Neuron (in vitro differentiated cells): ENCODE measurements around the gene ZNF185.
A peak's percentile ranks its signal among the peaks of the same experiment; 100 is the strongest.

Source experiments
- H2AFZ ChIP-seq: one replicate; pipeline ENCODE4 v1.6.1; 2013; ENCODE audit warnings: low read depth, mild to moderate bottlenecking, inconsistent platforms, low read length, moderate library complexity
- H3K27me3 ChIP-seq: one replicate; pipeline ENCODE4 v1.6.1; 2013; ENCODE audit warnings: low read length; ENCODE audit not compliant: insufficient read depth
- H3K36me3 ChIP-seq: one replicate; pipeline ENCODE4 v1.6.1; 2013; ENCODE audit warnings: low read length; ENCODE audit not compliant: insufficient read depth
- H3K4me1 ChIP-seq: one replicate; pipeline ENCODE4 v1.6.1; 2013; ENCODE audit warnings: low read length; ENCODE audit not compliant: insufficient read depth
- H3K4me3 ChIP-seq: 2 replicates; pipeline ENCODE4 v1.5.1; 2013; ENCODE audit warnings: mild to moderate bottlenecking, low read length, moderate library complexity
- H3K9me3 ChIP-seq: one replicate; pipeline ENCODE4 v1.6.1; 2013; ENCODE audit warnings: low read length

The ZNF185 gene

DNA sequence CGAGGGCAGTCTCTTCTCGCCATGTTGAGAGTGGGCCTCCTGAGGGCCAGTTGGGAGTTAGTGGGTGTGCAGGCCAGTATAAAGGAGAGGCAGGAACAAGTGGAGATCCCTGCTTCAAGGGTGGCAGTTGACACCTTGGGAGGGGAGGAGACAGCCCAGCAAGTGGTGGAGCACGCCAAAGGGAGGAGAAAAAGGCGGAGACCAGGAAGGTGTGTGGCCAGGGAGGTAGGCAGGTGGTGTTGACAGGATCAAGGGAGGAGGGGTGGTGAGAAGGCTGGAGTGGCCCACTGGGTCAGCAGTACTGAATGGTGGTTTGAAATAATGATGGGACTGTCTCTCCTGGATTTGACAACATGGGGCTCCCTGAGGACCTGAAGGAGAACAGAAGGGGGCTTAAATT is 32.6 kb downstream of the ZNF185 start:
- no peaks in the 10 kb centered on the region for H3K36me3 ChIP-seq
- H3K9me3 ChIP-seq = no peaks in the 10 kb centered on the region
- H3K4me1 ChIP-seq = no peaks in the 10 kb centered on the region
- H2AFZ ChIP-seq = no peak overlapping the region
- H3K4me3 ChIP-seq = no peak overlapping the region
- H3K27me3 ChIP-seq = peaks cover 11% of the 10 kb centered on the region

DNA sequence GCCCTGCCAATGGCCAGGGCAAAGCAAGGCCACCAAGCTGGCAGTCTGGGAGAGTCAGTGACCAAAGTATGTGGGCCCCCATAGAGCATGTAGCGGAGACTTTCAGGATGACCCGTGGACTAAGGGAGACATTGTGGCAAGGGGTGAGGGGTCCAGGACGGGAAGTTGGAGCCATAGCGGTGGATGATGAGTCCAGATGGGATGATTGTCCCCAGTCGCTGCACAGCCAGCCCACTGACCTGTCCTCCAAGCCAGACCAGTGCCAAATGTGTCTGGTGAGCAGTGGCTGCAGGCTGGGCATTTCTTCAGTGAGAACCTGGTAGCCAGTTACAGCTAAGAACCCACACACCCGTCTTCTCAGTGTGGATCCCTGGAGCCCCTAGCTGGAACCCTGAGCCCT is 34.3 kb downstream of the ZNF185 start:
- no peaks in the 10 kb centered on the region for H3K9me3 ChIP-seq
- no peaks in the 10 kb centered on the region for H3K4me1 ChIP-seq
- H3K36me3 ChIP-seq = no peaks in the 10 kb centered on the region
- no peak overlapping the region for H2AFZ ChIP-seq
- H3K27me3 ChIP-seq = peaks cover 15% of the 10 kb centered on the region
- H3K4me3 ChIP-seq = no peak overlapping the region

DNA sequence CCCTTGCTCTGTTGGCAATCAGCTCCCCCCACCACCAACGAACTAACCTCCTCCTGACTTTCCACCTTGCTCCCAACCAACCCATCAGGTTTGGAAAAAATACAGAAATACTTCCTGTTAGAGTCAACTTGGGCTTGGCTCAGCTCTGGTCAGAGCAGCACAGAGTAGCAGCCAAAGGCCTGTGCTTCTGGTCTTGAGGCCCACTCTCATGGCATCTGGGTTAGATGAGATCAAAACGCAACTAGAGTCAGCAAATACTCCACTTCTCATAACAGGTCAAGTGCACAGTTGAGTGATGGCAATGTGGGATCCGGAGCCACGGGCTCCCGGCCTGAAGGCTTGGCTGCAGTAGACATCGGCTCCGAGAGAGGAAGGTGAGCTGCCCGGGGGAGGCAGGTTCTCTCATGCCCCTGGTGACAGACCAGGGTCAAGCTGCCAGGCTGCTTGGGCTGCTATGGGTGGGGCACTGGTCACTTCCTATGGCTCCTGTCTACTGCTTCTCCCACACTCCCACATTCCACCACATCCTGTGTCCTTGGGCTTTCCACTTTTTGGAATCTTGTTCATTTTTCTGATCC is 34.8 kb downstream of the ZNF185 start:
- Histone ChIP-seq H3K4me1 (no peaks in the 10 kb centered on the region), H2AFZ (no peak overlapping the region), H3K4me3 (no peak overlapping the region), H3K36me3 (no peaks in the 10 kb centered on the region), H3K9me3 (no peaks in the 10 kb centered on the region), H3K27me3 (peaks cover 16% of the 10 kb centered on the region)

DNA sequence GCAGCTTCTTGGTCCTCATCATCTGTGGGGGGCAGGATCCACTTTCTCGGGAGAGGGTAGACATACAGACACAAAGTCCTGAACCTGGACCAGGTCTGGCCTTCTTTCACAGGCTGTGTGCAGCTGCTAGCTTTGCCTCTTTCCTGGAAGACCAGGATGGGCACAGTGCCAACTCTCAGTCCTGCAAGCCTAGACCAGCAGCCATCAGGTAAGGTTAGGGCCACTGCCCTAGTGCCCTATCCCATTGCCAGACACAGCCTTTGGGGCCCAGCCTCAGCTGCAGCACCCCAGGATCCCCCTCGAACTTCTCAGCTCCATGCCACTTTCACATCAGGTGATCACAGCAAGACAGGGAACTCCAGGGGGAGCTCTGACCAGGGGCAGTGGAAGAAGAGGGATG is 38.4 kb downstream of the ZNF185 start:
- H3K4me3 ChIP-seq = no peak overlapping the region
- no peaks in the 10 kb centered on the region for H3K9me3 ChIP-seq
- H3K36me3 ChIP-seq = no peaks in the 10 kb centered on the region
- no peak overlapping the region for H2AFZ ChIP-seq
- H3K4me1 ChIP-seq = peaks cover 4% of the 10 kb centered on the region
- H3K27me3 ChIP-seq = peaks cover 16% of the 10 kb centered on the region

DNA sequence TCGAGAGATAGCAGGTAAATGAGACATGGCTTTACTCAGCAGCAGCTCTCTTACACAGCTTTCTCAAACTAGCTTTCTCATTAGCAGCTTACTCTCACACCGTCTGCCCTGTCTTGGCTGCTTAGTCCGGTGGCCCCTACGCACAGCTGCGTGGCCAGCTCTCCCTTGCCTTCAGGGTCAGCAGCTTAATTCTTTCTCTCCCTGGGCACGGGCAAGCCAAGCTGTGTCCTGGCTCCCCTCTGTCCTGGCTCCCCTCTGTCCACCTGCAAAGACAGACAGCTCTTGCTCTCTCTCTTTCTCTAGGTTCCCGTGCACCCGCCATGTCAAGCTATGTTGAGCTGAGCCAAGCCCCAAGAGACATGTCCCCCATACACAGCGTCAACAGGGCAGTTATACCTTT is 39.4 kb downstream of the ZNF185 start:
- H3K36me3 ChIP-seq = no peaks in the 10 kb centered on the region
- H3K4me3 ChIP-seq = no peak overlapping the region
- peaks cover 9% of the 10 kb centered on the region for H3K27me3 ChIP-seq
- H2AFZ ChIP-seq = no peak overlapping the region
- peaks cover 4% of the 10 kb centered on the region for H3K4me1 ChIP-seq
- no peaks in the 10 kb centered on the region for H3K9me3 ChIP-seq

DNA sequence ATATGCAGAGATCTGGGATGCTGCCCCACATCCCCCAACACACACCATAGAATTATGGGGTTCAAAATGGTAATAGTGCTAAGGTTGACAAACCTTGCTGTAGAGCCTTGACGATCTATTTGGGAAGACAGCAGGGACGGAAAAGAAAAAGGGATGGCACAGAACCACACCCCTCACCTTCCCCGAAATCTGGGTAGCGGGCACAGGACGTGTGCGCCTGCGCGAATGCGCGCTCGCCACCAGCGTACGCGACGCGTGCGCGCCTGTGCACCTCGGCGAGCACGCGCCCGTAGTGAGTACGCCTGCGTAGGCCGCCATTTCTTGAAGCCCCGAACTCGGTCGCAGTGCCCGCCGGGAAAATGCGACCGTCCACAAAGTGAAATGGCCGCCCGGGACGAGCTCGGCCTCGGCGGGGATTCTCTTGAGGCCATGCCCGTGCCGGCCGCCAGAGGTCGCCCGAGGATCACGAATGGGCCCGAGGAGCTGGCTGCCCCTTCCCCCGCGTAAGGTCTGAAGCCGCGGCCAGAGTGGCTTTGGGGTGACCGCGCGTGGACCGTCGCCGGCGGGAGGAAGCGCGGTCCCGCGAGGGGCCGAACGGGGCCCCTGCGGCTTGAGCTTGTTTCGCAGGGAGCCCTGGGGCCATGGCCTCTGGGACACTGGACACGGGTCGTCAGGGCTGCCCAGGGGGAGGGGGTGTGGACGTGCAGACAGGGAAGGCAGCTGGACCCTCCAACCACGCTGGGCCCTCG is 43.6 kb downstream of the ZNF185 start:
- Histone ChIP-seq H2AFZ (peak overlapping the region; percentile 60), H3K36me3 (no peaks in the 10 kb centered on the region), H3K9me3 (no peaks in the 10 kb centered on the region), H3K4me3 (peak overlapping the region; percentile 61), H3K4me1 (peaks cover 4% of the 10 kb centered on the region), H3K27me3 (peaks cover 7% of the 10 kb centered on the region)

DNA sequence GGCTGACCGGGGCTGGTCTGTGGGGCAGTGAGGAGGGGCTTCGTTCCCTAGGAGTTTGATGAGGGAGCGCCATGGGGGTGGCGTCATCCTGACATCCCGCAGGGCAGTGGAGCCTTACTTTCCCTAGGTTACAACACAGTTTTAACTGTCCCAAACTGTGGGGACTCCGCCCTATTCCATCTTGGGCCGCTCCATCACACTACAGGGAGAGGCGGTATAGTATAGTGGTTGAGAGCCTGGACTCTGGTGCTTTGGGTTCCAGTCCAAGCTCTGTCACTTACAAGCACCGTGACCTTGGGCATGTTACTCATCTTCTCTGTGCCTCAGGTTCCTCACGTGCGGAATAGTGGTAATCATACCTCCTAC is 44.2 kb downstream of the ZNF185 start:
- H3K4me3 ChIP-seq = peak overlapping the region; percentile 47
- H3K27me3 ChIP-seq = peaks cover 2% of the 10 kb centered on the region
- no peaks in the 10 kb centered on the region for H3K36me3 ChIP-seq
- no peak overlapping the region for H2AFZ ChIP-seq
- H3K9me3 ChIP-seq = no peaks in the 10 kb centered on the region
- H3K4me1 ChIP-seq = peaks cover 4% of the 10 kb centered on the region

DNA sequence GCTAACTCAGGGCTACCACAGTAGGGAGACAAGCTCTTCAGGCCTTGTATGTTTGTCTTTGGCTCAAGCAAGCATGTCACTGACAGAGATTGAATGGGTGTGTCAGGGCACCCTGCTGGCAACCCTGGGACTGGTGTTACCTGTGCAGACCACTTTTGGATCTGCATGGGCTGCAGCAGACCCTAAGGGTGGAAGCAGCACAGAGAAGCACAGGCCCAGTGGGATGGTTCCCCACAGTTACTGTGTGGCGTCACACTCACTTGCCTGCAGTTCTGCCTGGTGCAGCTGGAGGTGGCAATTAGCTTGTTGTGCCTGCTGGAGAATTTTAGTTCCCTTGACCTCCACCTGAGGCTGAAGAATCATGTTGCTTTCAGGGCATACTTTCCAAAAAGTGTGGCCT is 46.0 kb downstream of the ZNF185 start:
- Histone ChIP-seq H3K4me3 (no peak overlapping the region), H3K36me3 (no peaks in the 10 kb centered on the region), H3K4me1 (peaks cover 4% of the 10 kb centered on the region), H2AFZ (no peak overlapping the region), H3K27me3 (peaks cover 4% of the 10 kb centered on the region), H3K9me3 (no peaks in the 10 kb centered on the region)

DNA sequence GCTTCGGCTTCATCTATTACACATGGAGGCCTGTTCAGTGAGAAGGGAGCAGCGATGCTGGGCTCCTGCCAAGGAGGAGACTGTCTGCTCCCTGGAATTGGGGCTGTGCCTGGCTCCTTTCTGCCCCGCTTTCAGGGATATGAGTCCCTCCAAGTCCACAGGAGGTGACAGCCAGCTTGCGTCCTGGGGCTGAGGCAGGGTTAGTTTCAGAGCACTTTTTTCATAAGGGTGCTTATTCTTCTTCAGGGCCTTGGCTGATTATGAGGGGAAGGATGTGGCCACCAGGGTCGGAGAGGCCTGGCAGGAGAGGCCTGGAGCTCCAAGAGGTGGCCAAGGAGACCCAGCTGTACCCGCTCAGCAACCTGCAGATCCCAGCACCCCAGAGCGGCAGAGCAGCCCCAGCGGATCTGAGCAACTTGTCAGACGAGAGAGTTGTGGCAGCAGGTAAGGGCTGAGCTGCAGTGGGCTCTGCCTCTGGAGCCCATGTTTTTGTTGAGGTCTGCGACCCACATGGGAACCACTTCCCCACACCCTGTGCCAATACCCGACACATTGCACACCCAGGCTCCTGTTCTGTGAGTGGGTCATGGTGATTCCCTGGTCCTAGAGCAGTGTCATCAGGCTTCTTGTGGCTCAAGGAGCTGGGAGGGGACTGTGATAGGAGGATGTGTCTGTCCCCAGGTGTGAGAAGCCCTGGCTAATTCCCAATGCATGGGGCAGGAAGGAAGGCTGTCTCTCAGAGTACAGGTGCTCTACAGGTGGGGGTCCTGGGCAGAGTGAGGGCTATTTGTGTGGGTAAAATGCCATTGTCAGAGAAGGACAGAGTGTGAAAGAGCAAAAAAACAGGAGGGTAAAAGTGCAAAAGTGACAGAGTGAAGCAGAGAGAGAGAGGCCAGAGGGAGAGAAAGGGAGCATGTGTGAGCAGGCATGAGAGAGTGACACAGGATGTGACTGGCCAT is 47.4 kb downstream of the ZNF185 start:
- Histone ChIP-seq H3K9me3 (no peaks in the 10 kb centered on the region), H3K36me3 (no peaks in the 10 kb centered on the region), H2AFZ (no peak overlapping the region), H3K4me1 (peaks cover 4% of the 10 kb centered on the region), H3K27me3 (peaks cover 6% of the 10 kb centered on the region), H3K4me3 (no peak overlapping the region)

DNA sequence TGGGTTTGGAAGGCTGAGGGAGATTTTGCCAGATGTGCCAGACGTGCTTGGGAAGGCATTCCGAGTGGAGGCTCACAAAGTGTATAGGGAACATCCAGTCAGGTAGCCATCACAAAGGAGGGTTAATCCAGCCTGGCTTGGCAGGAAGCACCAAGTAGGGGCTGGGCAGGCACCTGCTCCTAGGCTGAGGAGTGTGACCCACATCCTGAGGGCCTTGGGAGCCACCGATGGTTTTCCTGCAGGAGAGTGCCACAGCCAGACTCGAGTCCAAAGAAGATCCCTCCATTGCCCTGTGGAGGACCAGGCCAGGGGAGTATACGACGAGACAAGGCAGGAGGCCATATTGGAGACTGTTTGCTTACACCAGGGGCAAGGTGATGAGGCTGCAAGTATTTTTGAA is 48.8 kb downstream of the ZNF185 start:
- Histone ChIP-seq H2AFZ (no peak overlapping the region), H3K27me3 (peaks cover 6% of the 10 kb centered on the region), H3K36me3 (no peaks in the 10 kb centered on the region), H3K9me3 (no peaks in the 10 kb centered on the region), H3K4me1 (no peaks in the 10 kb centered on the region), H3K4me3 (no peak overlapping the region)
